ENCODE data around the gene TM7SF2. TPM values are rescaled to one million over a fixed set of nuclear protein-coding genes. Genes with fewer than 3 reads are reported as not detected.

Gene TM7SF2
- total and polyA plus RNA-seq, 2 of the 13 experiments (the other 11 are each of a cell fraction or from before 2014, with no cell fraction given), result 56.0 to 66.9 TPM

GRCh38 chr11:65134952-65135632, 23.4 kb downstream of the TM7SF2 start (continued):
- TF ChIP-seq GABPB1 (CRISPR knock-in tag; IDR thresholded peaks at IDR 0.05) (no peak), ZNF383 (CRISPR knock-in tag; IDR thresholded peaks at IDR 0.05; ENCODE audit: borderline replicate concordance) (no peak), CBX2 (IDR thresholded peaks at IDR 0.05; ENCODE audit: low read depth, low read length) (no peak), CBX2 (CRISPR knock-in tag; IDR thresholded peaks at IDR 0.05; ENCODE audit: low read depth) (no peak), GTF2F1 (IDR thresholded peaks at IDR 0.05; ENCODE audit: low read length) (no peak), ARHGAP35 (CRISPR knock-in tag; IDR thresholded peaks at IDR 0.05; ENCODE audit: borderline replicate concordance) (no peak), PRDM4 (CRISPR knock-in tag; IDR thresholded peaks at IDR 0.05; ENCODE audit: borderline replicate concordance) (no peak), ZBTB10 (CRISPR knock-in tag; IDR thresholded peaks at IDR 0.05; ENCODE audit: borderline replicate concordance) (no peak), SATB2 (CRISPR knock-in tag; IDR thresholded peaks at IDR 0.05) (no peak), SOX5 (CRISPR knock-in tag; IDR thresholded peaks at IDR 0.05; ENCODE audit: borderline replicate concordance) (no peak; the same call in 1 of the 2 replicates), ZNF101 (CRISPR knock-in tag; IDR thresholded peaks at IDR 0.05; ENCODE audit: borderline replicate concordance, low read depth) (no peak), TFDP1 (CRISPR knock-in tag; IDR thresholded peaks at IDR 0.05; ENCODE audit: borderline replicate concordance) (peak; percentile 11; the same call in 1 of the 2 replicates), KDM2A (CRISPR knock-in tag; IDR thresholded peaks at IDR 0.05; ENCODE audit: borderline replicate concordance, low read depth) (no peak)
- TF ChIP-seq, protein P1, sequence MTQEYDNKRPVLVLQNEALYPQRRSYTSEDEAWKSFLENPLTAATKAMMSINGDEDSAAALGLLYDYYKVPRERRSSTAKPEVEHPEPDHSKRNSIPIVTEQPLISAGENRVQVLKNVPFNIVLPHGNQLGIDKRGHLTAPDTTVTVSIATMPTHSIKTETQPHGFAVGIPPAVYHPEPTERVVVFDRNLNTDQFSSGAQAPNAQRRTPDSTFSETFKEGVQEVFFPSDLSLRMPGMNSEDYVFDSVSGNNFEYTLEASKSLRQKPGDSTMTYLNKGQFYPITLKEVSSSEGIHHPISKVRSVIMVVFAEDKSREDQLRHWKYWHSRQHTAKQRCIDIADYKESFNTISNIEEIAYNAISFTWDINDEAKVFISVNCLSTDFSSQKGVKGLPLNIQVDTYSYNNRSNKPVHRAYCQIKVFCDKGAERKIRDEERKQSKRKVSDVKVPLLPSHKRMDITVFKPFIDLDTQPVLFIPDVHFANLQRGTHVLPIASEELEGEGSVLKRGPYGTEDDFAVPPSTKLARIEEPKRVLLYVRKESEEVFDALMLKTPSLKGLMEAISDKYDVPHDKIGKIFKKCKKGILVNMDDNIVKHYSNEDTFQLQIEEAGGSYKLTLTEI (CRISPR knock-in tag; conservative IDR thresholded peaks at IDR 0.05), result no peak
- TF ChIP-seq, protein P2, sequence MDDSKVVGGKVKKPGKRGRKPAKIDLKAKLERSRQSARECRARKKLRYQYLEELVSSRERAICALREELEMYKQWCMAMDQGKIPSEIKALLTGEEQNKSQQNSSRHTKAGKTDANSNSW (CRISPR knock-in tag; IDR thresholded peaks at IDR 0.05; ENCODE audit: borderline replicate concordance), result no peak
- TF ChIP-seq, protein P3, sequence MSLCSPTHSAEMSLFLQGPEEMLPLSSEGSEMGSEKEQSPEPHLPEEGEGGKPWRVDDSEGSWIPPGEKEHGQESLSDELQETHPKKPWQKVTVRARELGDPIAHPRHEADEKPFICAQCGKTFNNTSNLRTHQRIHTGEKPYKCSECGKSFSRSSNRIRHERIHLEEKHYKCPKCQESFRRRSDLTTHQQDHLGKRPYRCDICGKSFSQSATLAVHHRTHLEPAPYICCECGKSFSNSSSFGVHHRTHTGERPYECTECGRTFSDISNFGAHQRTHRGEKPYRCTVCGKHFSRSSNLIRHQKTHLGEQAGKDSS (CRISPR knock-in tag; IDR thresholded peaks at IDR 0.05; ENCODE audit: borderline replicate concordance, low read depth), result no peak

All from HepG2 (cell line).